Breast epithelium (tissue), 4 donors: ENCODE measurements around the gene UGT1A8. TPM values are rescaled to one million over a fixed set of nuclear protein-coding genes. Genes with fewer than 3 reads are reported as not detected.

ENCODE experiments used
- DNase-seq, 2 donors: peaks; one replicate each; pipeline ENCODE4 v3.0.0-alpha.2; 2019; ENCODE audit warnings: low spot score in 2 of 2
- H3K27ac ChIP-seq, 2 donors: fragments of 200-600 bp; sonication (generic) in 1 of 2; one replicate each; pipeline ENCODE4 v1.5.1; 2016 to 2019; ENCODE audit warnings: mild to moderate bottlenecking in 1 of 2
- H3K27me3 ChIP-seq, 2 donors: fragments of 200-600 bp; sonication (generic) in 1 of 2; one replicate each; pipeline versions ENCODE4 v1.5.1 to v1.6.0; 2017 to 2019; ENCODE audit warnings: control low read depth in 1 of 2, mild to moderate bottlenecking in 1 of 2
- H3K36me3 ChIP-seq: fragments of 200-600 bp; one replicate; pipeline ENCODE4 v1.5.1; 2019
- H3K4me1 ChIP-seq, 2 donors: fragments of 200-600 bp; sonication (generic); one replicate each; pipeline ENCODE4 v1.5.1; 2016 to 2019; ENCODE audit warnings: control low read depth in 1 of 2
- H3K4me3 ChIP-seq, 3 donors: fragments of 200-600 bp; sonication (generic); 1 replicate in 2 of 3; 2 replicates in 1 of 3; pipeline ENCODE4 v1.5.1; 2016 to 2019; ENCODE audit warnings: mild to moderate bottlenecking in 3 of 3, moderate library complexity in 2 of 3
- H3K9me3 ChIP-seq, 2 donors: fragments of 200-600 bp; sonication (generic) in 1 of 2; one replicate each; pipeline ENCODE4 v1.5.1; 2016 to 2019; ENCODE audit warnings: control low read depth in 1 of 2
- CTCF ChIP-seq, 3 donors: fragments of 450-650 bp; IDR thresholded peaks; one replicate each; pipeline ENCODE4 v1.5.1; 2016 to 2017; ENCODE audit warnings: antibody characterized with exemption in 3 of 3, mild to moderate bottlenecking in 3 of 3, moderate library complexity in 3 of 3
- POLR2A ChIP-seq: fragments of 450-650 bp; IDR thresholded peaks from one replicate; pipeline ENCODE4 v1.6.1; 2016; ENCODE audit warnings: antibody characterized with exemption, mild to moderate bottlenecking, moderate library complexity
- POLR2AphosphoS5 ChIP-seq, 3 donors: sonication (generic); formaldehyde crosslinking; IDR thresholded peaks; one replicate each; pipeline ENCODE4 v1.6.1; 2017; ENCODE audit warnings: antibody characterized with exemption in 3 of 3
- intact Hi-C: fragments of 100-400 bp; cut with DNase I; formaldehyde crosslinking; loops from one replicate; pipeline ENCODE4 v1.15.1; 2023; ENCODE audit warnings: low total_unique reads
- total RNA-seq, 3 donors: library from RNA; depleted of rRNA; stranded (reverse); fragments of >200 nt; gene quantifications; one replicate each; pipeline ENCODE4 v1.1.0, GENCODE V29; 2016

The UGT1A8 gene
- total RNA-seq, 3 donors from 2014 or later, result not detected

GRCh38 chr2:233779722-233780121 is 162.3 kb downstream of the UGT1A8 start:
- Histone ChIP-seq H3K27ac (no peak overlapping the region), H3K27me3 (no peaks in the 10 kb centered on the region), H3K4me3 (no peak overlapping the region), H3K36me3 (no peaks in the 10 kb centered on the region), H3K4me1 (no peaks in the 10 kb centered on the region), H3K9me3 (peaks cover 0 to 6% of the 10 kb centered on the region in 2 donors)
- intact Hi-C loops, result no loop called here
- DNase-seq, result no peak
- TF ChIP-seq POLR2AphosphoS5 (IDR thresholded peaks at IDR 0.05) (no peak), CTCF (IDR thresholded peaks at IDR 0.05) (no peak), POLR2A (no peak)

GRCh38 chr2:233780771-233781170 is 163.3 kb downstream of the UGT1A8 start:
- H3K9me3 ChIP-seq, result peaks cover 0 to under 1% of the 10 kb centered on the region in 2 donors
- DNase-seq, result no peak
- intact Hi-C loops, result no loop called here

GRCh38 chr2:233789554-233789953 is 172.1 kb downstream of the UGT1A8 start:
- Histone ChIP-seq H3K27ac (no peak overlapping the region), H3K9me3 (no peaks in the 10 kb centered on the region), H3K27me3 (no peaks in the 10 kb centered on the region), H3K36me3 (no peaks in the 10 kb centered on the region), H3K4me1 (no peaks in the 10 kb centered on the region), H3K4me3 (no peak overlapping the region)
- no peak for DNase-seq
- TF ChIP-seq CTCF (IDR thresholded peaks at IDR 0.05) (no peak), POLR2AphosphoS5 (IDR thresholded peaks at IDR 0.05) (no peak), POLR2A (no peak)
- intact Hi-C loops, result no loop called here

More at GRCh38 chr2:233780771-233781170, 163.3 kb downstream of the UGT1A8 start:
- H3K4me3 ChIP-seq, result no peak overlapping the region
- no peaks in the 10 kb centered on the region for H3K36me3 ChIP-seq
- no peaks in the 10 kb centered on the region for H3K27me3 ChIP-seq
- H3K27ac ChIP-seq, result no peak overlapping the region
- H3K4me1 ChIP-seq, result no peaks in the 10 kb centered on the region
- no peak for TF ChIP-seq CTCF (IDR thresholded peaks at IDR 0.05)
- no peak for TF ChIP-seq POLR2AphosphoS5 (IDR thresholded peaks at IDR 0.05)
- no peak for TF ChIP-seq POLR2A

- no peak for DNase-seq
- no peak overlapping the region for H3K4me3 ChIP-seq
- TF ChIP-seq POLR2A, result no peak
- TF ChIP-seq POLR2AphosphoS5 (IDR thresholded peaks at IDR 0.05), result no peak
- TF ChIP-seq CTCF (IDR thresholded peaks at IDR 0.05), result no peak
These were observed 173.9 kb downstream of the UGT1A8 start for GRCh38 chr2:233791151-233791882.

GRCh38 chr2:233791883-233792329 is 174.5 kb downstream of the UGT1A8 start:
- no peak for DNase-seq
- TF ChIP-seq POLR2A (no peak), POLR2AphosphoS5 (IDR thresholded peaks at IDR 0.05) (no peak), CTCF (IDR thresholded peaks at IDR 0.05) (no peak)
- H3K36me3 ChIP-seq, result no peaks in the 10 kb centered on the region
- no peaks in the 10 kb centered on the region for H3K4me1 ChIP-seq
- no peaks in the 10 kb centered on the region for H3K9me3 ChIP-seq
- H3K27me3 ChIP-seq, result no peaks in the 10 kb centered on the region
- intact Hi-C loops, result no loop called here
- no peak overlapping the region for H3K4me3 ChIP-seq
- no peak overlapping the region for H3K27ac ChIP-seq

More at GRCh38 chr2:233791151-233791882, 173.9 kb downstream of the UGT1A8 start:
- Histone ChIP-seq H3K27ac (no peak overlapping the region), H3K36me3 (no peaks in the 10 kb centered on the region), H3K27me3 (no peaks in the 10 kb centered on the region), H3K9me3 (no peaks in the 10 kb centered on the region), H3K4me1 (no peaks in the 10 kb centered on the region)
- intact Hi-C loops, result no loop called here
